CD4-positive, alpha-beta T cell (primary cell): ENCODE data around the gene SMPD1. TPM values are rescaled to one million over a fixed set of nuclear protein-coding genes. Genes with fewer than 3 reads are reported as not detected.

Experiments
- ATAC-seq: fragments of 200-7000 bp; cut with Tn5 transposase; one replicate; pipeline ENCODE4 v1.10.0; 2022; ENCODE audit warnings: mild to moderate bottlenecking; ENCODE audit not compliant: poor library complexity
- CTCF ChIA-PET: fragments of 350-600 bp; sonication (Branson Sonifier 250); formaldehyde crosslinking; loops from one replicate; lab custom pipeline; 2021; ENCODE audit warnings: antibody characterized with exemption, inconsistent platforms; lab: Charles Lee
- POLR2A ChIA-PET: fragments of 350-600 bp; sonication (Branson Sonifier 250); formaldehyde crosslinking; loops from one replicate; lab custom pipeline; 2021; ENCODE audit warnings: antibody characterized with exemption, inconsistent platforms; lab: Charles Lee
- DNase-seq, 14 experiments: peaks; one replicate each; pipeline ENCODE4 v3.0.0-alpha.2; 2013 to 2020; ENCODE audit warnings: mixed read lengths in 2 of 14
- H3K27ac ChIP-seq, 2 donors: one replicate each; pipeline versions ENCODE4 v1.5.1 to v1.7.0; 2013; ENCODE audit warnings: low read length in 2 of 2, low read depth in 1 of 2, mild to moderate bottlenecking in 1 of 2
- H3K27me3 ChIP-seq, 2 experiments: 1 replicate in 1 of 2; 2 replicates in 1 of 2; pipeline versions ENCODE4 v1.6.1 to v1.7.0; 2013; ENCODE audit warnings: low read length in 2 of 2, control low read depth in 1 of 2, mild to moderate bottlenecking in 1 of 2, moderate library complexity in 1 of 2; ENCODE audit not compliant: insufficient read depth in 2 of 2, control insufficient read depth in 1 of 2
- H3K36me3 ChIP-seq: one replicate; pipeline ENCODE4 v1.6.1; 2013; ENCODE audit warnings: low read length, control low read depth; ENCODE audit not compliant: insufficient read depth
- H3K4me1 ChIP-seq: one replicate; pipeline ENCODE4 v1.6.1; 2013; ENCODE audit warnings: low read length, control low read depth; ENCODE audit not compliant: insufficient read depth
- H3K4me3 ChIP-seq: one replicate; pipeline ENCODE4 v1.5.1; 2013; ENCODE audit warnings: mild to moderate bottlenecking, low read length, moderate library complexity
- H3K9me3 ChIP-seq, 2 experiments: 1 replicate in 1 of 2; 2 replicates in 1 of 2; pipeline versions ENCODE4 v1.6.1 to v1.7.0; 2013; ENCODE audit warnings: low read length in 2 of 2, mild to moderate bottlenecking in 2 of 2, control low read depth in 1 of 2, moderate library complexity in 1 of 2; ENCODE audit not compliant: control insufficient read depth in 1 of 2, insufficient read depth in 1 of 2
- H3K27ac Mint-ChIP-seq: one replicate; pipeline ENCODE4 v1.8.0; 2020; ENCODE audit warnings: mixed read lengths
- H3K27me3 Mint-ChIP-seq: one replicate; pipeline ENCODE4 v1.8.0; 2021; ENCODE audit warnings: mixed read lengths
- H3K36me3 Mint-ChIP-seq: one replicate; pipeline ENCODE4 v1.8.0; 2021; ENCODE audit warnings: low read depth, mixed read lengths
- H3K4me1 Mint-ChIP-seq: one replicate; pipeline ENCODE4 v1.8.0; 2021; ENCODE audit warnings: low read depth, mixed read lengths
- H3K4me3 Mint-ChIP-seq: one replicate; pipeline ENCODE4 v1.8.0; 2020; ENCODE audit warnings: mild to moderate bottlenecking, mixed read lengths
- H3K9me3 Mint-ChIP-seq: one replicate; pipeline ENCODE4 v1.8.0; 2020; ENCODE audit warnings: mixed read lengths
- CTCF ChIP-seq: fragments of 200-600 bp; IDR thresholded peaks from one replicate; pipeline ENCODE4 v1.8.0; 2022; ENCODE audit warnings: antibody characterized with exemption, mild to moderate bottlenecking
- intact Hi-C, 2 experiments: fragments of 100-400 bp; cut with DNase I in 1 of 2; cut with micrococcal nuclease in 1 of 2; formaldehyde crosslinking; loops; one replicate each; pipeline versions ENCODE4 v1.15.1 to v1.9.0; 2023 to 2025; cut with DNase I, micrococcal nuclease
- total RNA-seq, 174 experiments: library from RNA in 2 of 174; stranded (reverse) in 2 of 174; gene quantifications; one replicate each; pipeline ENCODE4 v1.2.3 and lab custom pipeline; 2021 to 2026

SMPD1 gene
- total RNA-seq, 2 experiments from 2014 or later, result 70.9 to 75.0 TPM

DNA sequence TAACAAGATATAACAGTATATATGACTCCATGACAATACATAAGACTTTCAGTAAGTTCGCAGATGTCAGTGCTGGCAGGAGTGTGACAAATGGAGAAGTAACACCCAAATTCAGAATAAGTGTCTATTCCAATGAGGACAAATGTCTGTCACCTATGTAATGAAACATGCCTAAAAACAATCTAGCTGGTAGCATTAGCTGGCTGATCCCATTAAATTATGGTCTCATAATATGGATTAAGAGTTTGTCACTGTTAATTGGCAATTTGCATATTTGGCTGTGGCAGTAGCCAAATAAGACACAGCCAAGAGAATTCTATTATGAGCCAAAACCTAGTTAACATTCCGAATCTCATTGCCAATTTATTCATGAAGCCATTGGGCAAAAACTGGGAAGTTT lies 39.8 kb upstream of the SMPD1 start:
- Mint-ChIP-seq H3K4me1 (no peaks in the 10 kb centered on the region), H3K9me3 (no peaks in the 10 kb centered on the region), H3K36me3 (no peaks in the 10 kb centered on the region), H3K4me3 (no peak overlapping the region), H3K27ac (no peak overlapping the region), H3K27me3 (no peaks in the 10 kb centered on the region)
- Histone ChIP-seq H3K27ac (no peak overlapping the region), H3K9me3 (no peaks in the 10 kb centered on the region), H3K27me3 (no peaks in the 10 kb centered on the region), H3K4me3 (no peak overlapping the region), H3K4me1 (peaks cover 5% of the 10 kb centered on the region), H3K36me3 (no peaks in the 10 kb centered on the region)
- no peak for TF ChIP-seq CTCF
- intact Hi-C loops, result loop anchor here (5.0 kb wide), 5 partner anchors 748 to 1713 kb away; partner anchors contain the start of gene OR51D1 (in 1 of the 2)
- no peak for ATAC-seq
- ChIA-PET CTCF (no interaction called here), POLR2A (no interaction called here)
- DNase-seq, result no peak

- POLR2A ChIA-PET, result no interaction called here
Observed at GRCh38 chr11:6351782-6352382, 38.4 kb upstream of the SMPD1 start.

DNA sequence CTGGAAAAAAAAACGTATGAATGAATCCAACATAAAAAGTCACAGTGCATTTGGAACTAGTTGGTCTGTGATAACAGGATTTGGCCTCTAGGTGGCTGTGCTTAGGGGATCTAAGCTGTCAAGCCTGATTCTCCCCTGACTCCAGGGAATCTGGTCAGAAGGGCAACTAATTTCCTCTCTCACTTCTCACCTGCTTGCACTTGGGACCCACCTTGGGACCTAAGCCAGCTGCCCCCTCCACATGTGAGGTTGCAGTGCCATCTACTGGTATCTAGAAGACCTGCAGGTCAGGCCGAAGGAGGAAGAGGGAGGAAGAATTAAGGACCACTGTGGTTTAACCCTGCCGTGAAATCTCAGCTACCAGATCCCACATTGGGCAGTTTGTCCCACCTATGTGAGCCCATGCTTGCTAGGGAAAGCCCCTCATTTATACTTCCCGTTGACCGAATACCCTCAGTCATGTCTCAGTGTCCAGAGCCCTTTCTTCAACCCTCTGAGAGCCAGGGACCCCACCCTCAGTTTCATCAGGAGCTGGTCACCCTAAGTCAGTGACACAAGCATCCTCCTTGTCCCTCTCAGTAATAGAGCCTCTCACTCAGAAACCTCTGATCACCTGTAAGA lies 36.8 kb upstream of the SMPD1 start:
- Mint-ChIP-seq H3K4me1 (no peaks in the 10 kb centered on the region), H3K4me3 (no peak overlapping the region), H3K9me3 (no peaks in the 10 kb centered on the region), H3K27ac (no peak overlapping the region), H3K36me3 (no peaks in the 10 kb centered on the region), H3K27me3 (no peaks in the 10 kb centered on the region)
- H3K27me3 ChIP-seq, result no peaks in the 10 kb centered on the region
- intact Hi-C loops, result loop anchor here (1.0 to 5.0 kb wide), 9 partner anchors 102 to 1717 kb away; partner anchors contain the start of gene OR51D1 (in 2 of the 2)
- CTCF ChIA-PET, result interaction anchor here (0.7 to 1.9 kb wide), 16 partner anchors 8 to 1716 kb away, joined by 3 to 18 read pairs (median 4); partner anchors contain the start of gene OR51D1
- H3K4me3 ChIP-seq, result no peak overlapping the region
- DNase-seq (peak; percentile 28 to 76 (median 42)), ATAC-seq (peak; percentile 74)
- no peaks in the 10 kb centered on the region for H3K9me3 ChIP-seq
- no peaks in the 10 kb centered on the region for H3K36me3 ChIP-seq
- H3K4me1 ChIP-seq, result peaks cover 5% of the 10 kb centered on the region
- no peak overlapping the region for H3K27ac ChIP-seq
- POLR2A ChIA-PET, result no interaction called here
- TF ChIP-seq CTCF, result peak; percentile 96

More at GRCh38 chr11:6351782-6352382, 38.4 kb upstream of the SMPD1 start:
- DNase-seq (no peak), ATAC-seq (no peak)
- Mint-ChIP-seq H3K36me3 (no peaks in the 10 kb centered on the region), H3K4me1 (no peaks in the 10 kb centered on the region), H3K4me3 (no peak overlapping the region), H3K27me3 (no peaks in the 10 kb centered on the region), H3K9me3 (no peaks in the 10 kb centered on the region), H3K27ac (no peak overlapping the region)
- peaks cover 5% of the 10 kb centered on the region for H3K4me1 ChIP-seq
- no peak overlapping the region for H3K27ac ChIP-seq
- H3K27me3 ChIP-seq, result no peaks in the 10 kb centered on the region
- intact Hi-C loops, result loop anchor here (2.0 to 5.0 kb wide), 8 partner anchors 101 to 1715 kb away; partner anchors contain the start of gene OR51D1 (in 2 of the 2)
- H3K4me3 ChIP-seq, result no peak overlapping the region
- CTCF ChIA-PET, result interaction anchor here (1.0 to 1.4 kb wide), 2 partner anchors 11 to 100 kb away, joined by 4 to 5 read pairs; no protein-coding TSS in a partner anchor
- no peaks in the 10 kb centered on the region for H3K36me3 ChIP-seq
- TF ChIP-seq CTCF, result no peak
- no peaks in the 10 kb centered on the region for H3K9me3 ChIP-seq
